Measurements from ENCODE around the gene MAP7D3.

GRCh38 chrX:136201601-136202000 is 49.6 kb downstream of the MAP7D3 start:
- TF ChIP-seq, protein P1, sequence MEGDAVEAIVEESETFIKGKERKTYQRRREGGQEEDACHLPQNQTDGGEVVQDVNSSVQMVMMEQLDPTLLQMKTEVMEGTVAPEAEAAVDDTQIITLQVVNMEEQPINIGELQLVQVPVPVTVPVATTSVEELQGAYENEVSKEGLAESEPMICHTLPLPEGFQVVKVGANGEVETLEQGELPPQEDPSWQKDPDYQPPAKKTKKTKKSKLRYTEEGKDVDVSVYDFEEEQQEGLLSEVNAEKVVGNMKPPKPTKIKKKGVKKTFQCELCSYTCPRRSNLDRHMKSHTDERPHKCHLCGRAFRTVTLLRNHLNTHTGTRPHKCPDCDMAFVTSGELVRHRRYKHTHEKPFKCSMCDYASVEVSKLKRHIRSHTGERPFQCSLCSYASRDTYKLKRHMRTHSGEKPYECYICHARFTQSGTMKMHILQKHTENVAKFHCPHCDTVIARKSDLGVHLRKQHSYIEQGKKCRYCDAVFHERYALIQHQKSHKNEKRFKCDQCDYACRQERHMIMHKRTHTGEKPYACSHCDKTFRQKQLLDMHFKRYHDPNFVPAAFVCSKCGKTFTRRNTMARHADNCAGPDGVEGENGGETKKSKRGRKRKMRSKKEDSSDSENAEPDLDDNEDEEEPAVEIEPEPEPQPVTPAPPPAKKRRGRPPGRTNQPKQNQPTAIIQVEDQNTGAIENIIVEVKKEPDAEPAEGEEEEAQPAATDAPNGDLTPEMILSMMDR (IDR thresholded peaks at IDR 0.05; ENCODE audit: control extremely low read depth in 1 of 3, insufficient read depth in 1 of 3, low read depth in 1 of 3, low read length in 3 of 3), result no peak
- TF ChIP-seq RNF2 (IDR thresholded peaks at IDR 0.05; ENCODE audit: borderline replicate concordance, low read depth, low read length, missing control alignments, poor library complexity, severe bottlenecking) (no peak), SP4 (IDR thresholded peaks at IDR 0.05; ENCODE audit: low read length) (no peak), POLR2AphosphoS5 (IDR thresholded peaks at IDR 0.05; ENCODE audit: low read depth, low read length) (no peak)
